Measurements from ENCODE around the gene JMJD8.

- no peak for TF ChIP-seq CTCF (IDR thresholded peaks at IDR 0.05)
- no peak for TF ChIP-seq POLR2A (IDR thresholded peaks at IDR 0.05)
- no peak for TF ChIP-seq POLR2AphosphoS5 (IDR thresholded peaks at IDR 0.05)
These were observed 37.8 kb upstream of the JMJD8 start for GRCh38 chr16:721765-722540.
